HepG2 (cell line): ENCODE data around the gene PRSS21. TPM values are rescaled to one million over a fixed set of nuclear protein-coding genes. Genes with fewer than 3 reads are reported as not detected.

ENCODE experiments used
- AHR ChIP-seq: IDR thresholded peaks from 2 replicates; pipeline ENCODE4 v1.6.1; 2018; ENCODE audit warnings: missing genetic modification reagents, missing compliant biosample characterization
- ATF4 ChIP-seq, 2 experiments: fragments of 450-650 bp in 1 of 2; sonication (generic) in 1 of 2; formaldehyde crosslinking; IDR thresholded peaks; 2 replicates each; pipeline versions ENCODE4 v1.5.0 to v1.8.0; 2020 to 2022; ENCODE audit warnings: mild to moderate bottlenecking in 1 of 2, missing genetic modification reagents in 1 of 2
- EEA1 ChIP-seq: sonication (generic); formaldehyde crosslinking; IDR thresholded peaks from 2 replicates; pipeline ENCODE4 v1.5.1; 2020; ENCODE audit warnings: mild to moderate bottlenecking, missing genetic modification reagents, borderline replicate concordance
- EHMT2 ChIP-seq: fragments of 200-600 bp; sonication (generic); IDR thresholded peaks from 2 replicates; pipeline ENCODE4 v1.7.0; 2017; ENCODE audit warnings: antibody characterized with exemption, low read depth, low read length, borderline replicate concordance
- IKZF4 ChIP-seq: sonication (generic); formaldehyde crosslinking; IDR thresholded peaks from 2 replicates; pipeline ENCODE4 v1.5.1; 2020; ENCODE audit warnings: borderline replicate concordance, mild to moderate bottlenecking, low read depth, missing genetic modification reagents; ENCODE audit errors: not compliant biosample characterization
- IRF9 ChIP-seq: sonication (generic); formaldehyde crosslinking; IDR thresholded peaks from 2 replicates; pipeline ENCODE4 v1.8.0; 2022; ENCODE audit warnings: missing genetic modification reagents, mild to moderate bottlenecking, borderline replicate concordance
- KLF13 ChIP-seq: sonication (generic); formaldehyde crosslinking; IDR thresholded peaks from 2 replicates; pipeline ENCODE4 v1.4.0; 2020; ENCODE audit warnings: mild to moderate bottlenecking, missing genetic modification reagents
- LBX2 ChIP-seq: sonication (generic); formaldehyde crosslinking; IDR thresholded peaks from 2 replicates; pipeline ENCODE4 v1.5.0; 2020; ENCODE audit warnings: missing genetic modification reagents, mild to moderate bottlenecking, borderline replicate concordance
- PAX8 ChIP-seq: sonication (generic); formaldehyde crosslinking; IDR thresholded peaks from 2 replicates; pipeline ENCODE4 v1.8.0; 2022; ENCODE audit warnings: mild to moderate bottlenecking, missing genetic modification reagents, borderline replicate concordance
- PRDM4 ChIP-seq: sonication (generic); formaldehyde crosslinking; IDR thresholded peaks from 2 replicates; pipeline ENCODE4 v1.9.0; 2021; ENCODE audit warnings: missing genetic modification reagents, borderline replicate concordance
- SETDB1 ChIP-seq: sonication (generic); formaldehyde crosslinking; IDR thresholded peaks from 2 replicates; pipeline ENCODE4 v1.5.1; 2020; ENCODE audit warnings: missing genetic modification reagents, mild to moderate bottlenecking, borderline replicate concordance
- SP1 ChIP-seq, 2 experiments: fragments of 450-650 bp in 1 of 2; sonication (generic) in 1 of 2; formaldehyde crosslinking in 1 of 2; IDR thresholded peaks; 2 replicates each; pipeline versions ENCODE4 v1.4.0 to v1.6.1; 2016 to 2020; ENCODE audit warnings: missing genetic modification reagents in 1 of 2
- TBP ChIP-seq: sonication (generic); formaldehyde crosslinking; IDR thresholded peaks from 2 replicates; pipeline ENCODE4 v1.5.0; 2020; ENCODE audit warnings: missing genetic modification reagents
- ZFP1 ChIP-seq: IDR thresholded peaks from 2 replicates; pipeline ENCODE4 v1.6.1; 2016
- ZNF205 ChIP-seq: IDR thresholded peaks from 2 replicates; pipeline ENCODE4 v1.6.1; 2018; ENCODE audit warnings: missing biosample characterization, missing genetic modification reagents
- ZNF431 ChIP-seq: sonication (generic); formaldehyde crosslinking; IDR thresholded peaks from 2 replicates; pipeline ENCODE4 v1.9.0; 2022; ENCODE audit warnings: missing genetic modification reagents, low read depth, mild to moderate bottlenecking, borderline replicate concordance
- ZNF772 ChIP-seq: sonication (generic); formaldehyde crosslinking; IDR thresholded peaks from 2 replicates; pipeline ENCODE4 v1.5.0; 2020; ENCODE audit warnings: mild to moderate bottlenecking, missing genetic modification reagents
- polyA plus RNA-seq, 8 experiments: library from polyadenylated mRNA; depleted of rRNA in 3 of 8; stranded (reverse) in 7 of 8; unstranded in 1 of 8; fragments of >200 nt; fragmentation: Illumina TruSeq in 4 of 8; extraction: Trizol in 4 of 8; gene quantifications; 2 replicates each; pipeline versions ENCODE4 v1.2.1 to v1.2.3, GENCODE V29; 2011 to 2016; ENCODE audit warnings: low read depth in 4 of 8, missing spikeins in 1 of 8, mixed read lengths in 1 of 8; ENCODE audit not compliant: insufficient read depth in 1 of 8
- total RNA-seq, 5 experiments: library from RNA; depleted of rRNA; stranded (reverse); fragments of >200 nt; fragmentation: Illumina TruSeq; extraction: Trizol; gene quantifications; 2 replicates each; pipeline ENCODE4 v1.2.3, GENCODE V29; 2016; ENCODE audit warnings: low read depth in 1 of 5
- TF ChIP-seq, protein P1 (sequence below): sonication (generic); formaldehyde crosslinking; IDR thresholded peaks from 2 replicates; pipeline ENCODE4 v1.8.0; 2023; ENCODE audit warnings: mild to moderate bottlenecking, missing genetic modification reagents
- TF ChIP-seq, protein P2 (sequence below): fragments of 450-650 bp; IDR thresholded peaks from 2 replicates; pipeline ENCODE4 v1.6.1; 2016

Gene PRSS21
- total and polyA plus RNA-seq, 2 of the 13 experiments (the other 11 are each of a cell fraction or from before 2014, with no cell fraction given), result not detected

DNA sequence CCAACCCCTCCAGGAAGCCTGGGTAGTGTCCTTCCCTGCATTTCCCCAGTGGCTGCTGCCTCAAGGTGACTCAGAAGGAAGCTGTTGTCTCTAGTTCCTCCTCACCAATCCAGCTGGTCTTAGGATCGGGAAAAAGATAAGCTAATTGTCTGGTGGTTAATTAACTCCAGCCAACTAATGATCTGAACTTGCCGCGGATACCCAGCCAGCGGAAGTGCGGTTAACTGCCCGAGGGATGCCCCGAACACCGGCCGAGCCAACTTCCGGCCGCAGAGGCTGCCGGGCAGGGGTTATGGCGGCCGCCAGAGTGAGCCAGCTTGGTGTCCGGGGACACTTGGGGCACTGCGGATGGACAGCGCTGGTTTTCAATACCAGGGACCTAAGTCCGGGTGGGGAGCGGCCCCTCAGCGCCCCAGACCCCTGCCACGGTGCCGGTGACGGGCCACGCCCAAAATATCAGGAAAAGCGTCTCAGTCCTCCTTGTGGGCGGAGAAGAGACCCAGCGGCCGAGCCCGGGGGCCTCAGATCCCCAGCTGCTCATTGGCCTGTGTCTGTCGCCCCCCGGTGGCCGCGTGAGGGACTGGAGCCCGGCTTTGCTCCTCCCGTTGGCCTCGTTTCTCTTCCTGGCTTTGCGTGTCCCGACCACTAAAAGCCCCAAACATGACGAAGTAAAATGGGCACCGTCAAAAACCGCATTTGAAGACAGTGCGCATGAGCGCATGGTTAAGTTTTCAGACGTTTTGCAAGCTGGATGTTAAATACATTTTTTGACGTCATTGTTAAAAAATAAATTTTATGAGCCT lies 51.2 kb downstream of the PRSS21 start (continued):
- no peak for TF ChIP-seq LBX2 (CRISPR knock-in tag)
- peak; percentile 77; the same call in 1 of the 2 replicates for TF ChIP-seq IRF9 (CRISPR knock-in tag)
- TF ChIP-seq PRDM4 (CRISPR knock-in tag), result peak; percentile 70; the same call in 1 of the 2 replicates
- no peak for TF ChIP-seq ZNF431
- TF ChIP-seq, protein P1, sequence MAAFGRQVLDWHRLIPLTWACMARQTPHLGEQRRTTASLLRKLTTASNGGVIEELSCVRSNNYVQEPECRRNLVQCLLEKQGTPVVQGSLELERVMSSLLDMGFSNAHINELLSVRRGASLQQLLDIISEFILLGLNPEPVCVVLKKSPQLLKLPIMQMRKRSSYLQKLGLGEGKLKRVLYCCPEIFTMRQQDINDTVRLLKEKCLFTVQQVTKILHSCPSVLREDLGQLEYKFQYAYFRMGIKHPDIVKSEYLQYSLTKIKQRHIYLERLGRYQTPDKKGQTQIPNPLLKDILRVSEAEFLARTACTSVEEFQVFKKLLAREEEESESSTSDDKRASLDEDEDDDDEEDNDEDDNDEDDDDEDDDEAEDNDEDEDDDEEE (CRISPR knock-in tag), result no peak; the same call in 1 of the 2 replicates
- TF ChIP-seq SP1 (IDR thresholded peaks at IDR 0.05), result no peak
- peak; percentile 57 for TF ChIP-seq SP1 (CRISPR knock-in tag; IDR thresholded peaks at IDR 0.05)
- TF ChIP-seq, protein P2, sequence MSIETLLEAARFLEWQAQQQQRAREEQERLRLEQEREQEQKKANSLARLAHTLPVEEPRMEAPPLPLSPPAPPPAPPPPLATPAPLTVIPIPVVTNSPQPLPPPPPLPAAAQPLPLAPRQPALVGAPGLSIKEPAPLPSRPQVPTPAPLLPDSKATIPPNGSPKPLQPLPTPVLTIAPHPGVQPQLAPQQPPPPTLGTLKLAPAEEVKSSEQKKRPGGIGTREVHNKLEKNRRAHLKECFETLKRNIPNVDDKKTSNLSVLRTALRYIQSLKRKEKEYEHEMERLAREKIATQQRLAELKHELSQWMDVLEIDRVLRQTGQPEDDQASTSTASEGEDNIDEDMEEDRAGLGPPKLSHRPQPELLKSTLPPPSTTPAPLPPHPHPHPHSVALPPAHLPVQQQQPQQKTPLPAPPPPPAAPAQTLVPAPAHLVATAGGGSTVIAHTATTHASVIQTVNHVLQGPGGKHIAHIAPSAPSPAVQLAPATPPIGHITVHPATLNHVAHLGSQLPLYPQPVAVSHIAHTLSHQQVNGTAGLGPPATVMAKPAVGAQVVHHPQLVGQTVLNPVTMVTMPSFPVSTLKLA, result no peak
- no peak; the same call in 1 of the 2 replicates for TF ChIP-seq ZNF205
- peak; percentile 76 for TF ChIP-seq ZFP1 (CRISPR knock-in tag)
- peak; percentile 96 for TF ChIP-seq ZNF772 (CRISPR knock-in tag)
- TF ChIP-seq ATF4 (CRISPR knock-in tag; IDR thresholded peaks at IDR 0.05), result peak in 1 of 2 experiments; percentile 66; a peak in 1 of 4 replicates
- peak; percentile 40 for TF ChIP-seq SETDB1 (CRISPR knock-in tag)
- no peak for TF ChIP-seq KLF13 (CRISPR knock-in tag)
- peak; percentile 58 for TF ChIP-seq IKZF4 (CRISPR knock-in tag)
- TF ChIP-seq EHMT2, result peak; percentile 65
- 0 out of 2 replicates have a peak, but pooled peaks have one; percentile 59 for TF ChIP-seq EEA1 (CRISPR knock-in tag)
- peak; percentile 33; the same call in 1 of the 2 replicates for TF ChIP-seq AHR (CRISPR knock-in tag)
- 0 out of 2 replicates have a peak, but pooled peaks have one; percentile 53 for TF ChIP-seq PAX8 (CRISPR knock-in tag)
- TF ChIP-seq TBP, result no peak
